Measurements from ENCODE around the gene DCDC1.
"Not testable (repeated sequence)": the region's sequence is repeated elsewhere in the genome, so short reads cannot be mapped to it uniquely, and the experiment has no call there.

Gene DCDC1

DNA sequence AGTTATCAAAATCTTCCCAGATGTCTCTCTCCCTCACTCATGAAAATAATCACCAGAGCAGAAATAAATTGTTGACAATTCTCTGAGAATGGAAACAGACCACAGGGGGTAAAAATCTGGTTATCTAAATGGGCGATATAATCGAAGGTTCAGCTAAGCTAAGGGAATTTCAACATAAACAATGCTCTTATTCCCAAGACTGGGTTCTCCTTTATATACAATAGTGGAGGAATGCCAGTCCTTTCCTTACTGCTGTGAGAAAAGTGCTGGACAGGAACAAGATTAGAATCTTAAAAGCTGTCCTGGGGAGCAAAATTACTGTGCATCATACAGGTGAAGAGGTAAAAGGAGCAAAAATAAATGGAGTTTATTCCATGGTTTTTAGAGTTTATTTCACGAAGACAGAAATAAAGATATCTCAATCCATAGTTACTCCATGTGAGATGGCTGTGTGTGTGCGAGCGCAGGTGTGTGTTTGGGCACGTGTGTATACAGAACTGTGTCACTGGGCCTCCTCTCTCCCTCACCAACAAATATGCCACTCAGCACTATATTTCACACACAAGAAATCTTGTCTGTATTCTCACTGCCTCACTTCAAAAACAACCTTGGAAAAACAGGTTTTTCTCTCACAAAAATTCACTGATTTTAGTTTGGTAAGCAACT, 385.6 kb downstream of the DCDC1 start:
- DNase-seq (ENCODE audit: low read depth in 2 of 2) = no peak
- H3K4me3 ChIP-seq (replicated peaks in 1 of 2; ENCODE audit: low read depth in 2 of 2, low read length in 2 of 2) = no peak overlapping the region
- TF ChIP-seq, protein P1, sequence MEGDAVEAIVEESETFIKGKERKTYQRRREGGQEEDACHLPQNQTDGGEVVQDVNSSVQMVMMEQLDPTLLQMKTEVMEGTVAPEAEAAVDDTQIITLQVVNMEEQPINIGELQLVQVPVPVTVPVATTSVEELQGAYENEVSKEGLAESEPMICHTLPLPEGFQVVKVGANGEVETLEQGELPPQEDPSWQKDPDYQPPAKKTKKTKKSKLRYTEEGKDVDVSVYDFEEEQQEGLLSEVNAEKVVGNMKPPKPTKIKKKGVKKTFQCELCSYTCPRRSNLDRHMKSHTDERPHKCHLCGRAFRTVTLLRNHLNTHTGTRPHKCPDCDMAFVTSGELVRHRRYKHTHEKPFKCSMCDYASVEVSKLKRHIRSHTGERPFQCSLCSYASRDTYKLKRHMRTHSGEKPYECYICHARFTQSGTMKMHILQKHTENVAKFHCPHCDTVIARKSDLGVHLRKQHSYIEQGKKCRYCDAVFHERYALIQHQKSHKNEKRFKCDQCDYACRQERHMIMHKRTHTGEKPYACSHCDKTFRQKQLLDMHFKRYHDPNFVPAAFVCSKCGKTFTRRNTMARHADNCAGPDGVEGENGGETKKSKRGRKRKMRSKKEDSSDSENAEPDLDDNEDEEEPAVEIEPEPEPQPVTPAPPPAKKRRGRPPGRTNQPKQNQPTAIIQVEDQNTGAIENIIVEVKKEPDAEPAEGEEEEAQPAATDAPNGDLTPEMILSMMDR (IDR thresholded peaks at IDR 0.05; ENCODE audit: low read depth, low read length) = no peak

DNA sequence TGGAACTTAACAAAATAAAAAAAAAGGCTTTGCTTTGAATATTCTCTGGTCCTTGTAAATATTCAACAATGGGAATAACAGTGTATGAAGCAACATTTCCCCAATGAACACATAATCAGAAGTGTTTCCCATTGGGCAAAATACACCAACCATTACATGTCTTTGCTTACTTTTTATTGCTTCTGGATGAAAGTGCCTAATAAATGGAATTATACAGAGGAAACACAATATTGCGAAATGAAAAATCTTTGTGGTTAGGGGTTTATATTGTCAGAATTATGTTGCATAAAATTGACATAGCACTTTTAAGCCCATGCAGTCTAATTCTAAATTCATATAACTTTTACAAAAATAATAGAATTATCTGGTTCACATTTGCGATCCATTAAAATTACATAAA, 386.4 kb downstream of the DCDC1 start:
- TF ChIP-seq, protein P1 (IDR thresholded peaks at IDR 0.05; ENCODE audit: low read depth, low read length) = no peak
- no peak for DNase-seq (ENCODE audit: low read depth in 2 of 2)
- H3K4me3 ChIP-seq (replicated peaks in 1 of 2; ENCODE audit: low read depth in 2 of 2, low read length in 2 of 2) = no peak overlapping the region

DNA sequence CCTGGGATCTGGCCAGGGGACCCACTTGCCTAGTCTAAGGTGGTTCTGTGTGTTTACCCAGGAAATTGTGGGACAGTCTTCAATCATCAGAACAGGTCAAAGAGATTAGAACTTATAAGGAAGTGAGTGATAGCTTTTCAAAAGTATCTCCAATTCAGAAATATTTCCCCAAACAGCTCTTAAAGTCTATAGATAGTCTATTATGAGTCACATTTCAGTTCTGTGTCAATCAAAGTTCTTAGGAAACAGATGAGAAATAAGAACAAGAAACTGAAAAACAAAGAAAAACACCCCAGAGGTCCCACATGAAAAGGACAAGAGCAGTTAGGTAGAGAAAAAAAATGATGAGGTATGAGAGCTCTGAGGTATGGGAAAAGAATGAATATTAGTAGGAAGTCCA, 402.0 kb downstream of the DCDC1 start:
- DNase-seq (ENCODE audit: low read depth in 2 of 2) = no peak
- TF ChIP-seq, protein P1 (IDR thresholded peaks at IDR 0.05; ENCODE audit: low read depth, low read length) = no peak
- no peak overlapping the region for H3K4me3 ChIP-seq (replicated peaks in 1 of 2; ENCODE audit: low read depth in 2 of 2, low read length in 2 of 2)

DNA sequence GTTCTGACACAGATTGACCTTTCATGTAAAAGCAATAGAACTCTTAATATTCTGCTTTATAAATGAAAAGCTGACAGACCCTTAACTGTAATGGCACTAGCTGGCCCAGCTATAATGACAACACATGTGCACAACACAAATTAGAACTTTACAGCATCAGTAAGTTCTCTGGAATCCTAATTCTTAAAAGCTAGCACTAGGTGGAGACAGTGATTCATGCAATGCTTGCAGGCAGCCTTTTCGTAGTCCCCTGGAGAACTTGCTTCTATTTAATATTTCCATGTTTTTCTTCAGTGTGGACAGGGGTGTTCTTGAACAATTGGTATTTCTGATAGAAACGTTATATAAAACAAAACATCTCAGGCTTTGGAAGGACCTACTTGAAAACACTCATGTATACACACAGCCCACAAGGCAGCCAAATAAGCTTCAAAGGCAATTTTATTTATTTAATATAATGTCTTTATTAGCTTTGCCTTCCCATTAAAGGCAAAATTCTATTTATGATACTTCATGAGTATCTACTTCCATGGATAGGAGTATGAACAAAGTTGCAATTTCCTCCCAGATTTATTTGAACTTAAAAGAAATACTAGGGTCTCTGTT, 409.0 kb downstream of the DCDC1 start:
- TF ChIP-seq, protein P1 (IDR thresholded peaks at IDR 0.05; ENCODE audit: low read depth, low read length) = peak; percentile 57
- peak; percentile 53 to 72 for DNase-seq (ENCODE audit: low read depth in 2 of 2)
- H3K4me3 ChIP-seq (replicated peaks in 1 of 2; ENCODE audit: low read depth in 2 of 2, low read length in 2 of 2) = no peak overlapping the region

DNA sequence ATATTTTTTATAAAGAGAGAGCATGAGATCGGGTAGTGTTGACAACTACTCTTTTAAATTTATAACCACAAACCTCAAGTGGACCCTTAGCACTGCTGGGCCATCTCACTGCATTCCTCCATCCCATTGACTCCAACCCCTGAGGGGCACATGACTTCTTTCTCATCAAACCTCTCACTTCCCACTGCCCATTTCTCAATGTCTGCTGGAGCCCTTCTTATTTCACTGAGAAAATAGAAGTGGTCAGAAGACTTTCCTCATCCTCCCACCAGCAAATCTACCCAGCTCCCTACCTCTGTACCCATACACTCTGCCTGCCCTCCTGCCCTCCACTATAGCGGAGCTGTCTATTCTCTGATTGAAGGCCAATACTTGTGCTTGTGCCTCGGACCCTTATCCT, 412.8 kb downstream of the DCDC1 start:
- no peak overlapping the region for H3K4me3 ChIP-seq (replicated peaks in 1 of 2; ENCODE audit: low read depth in 2 of 2, low read length in 2 of 2)
- DNase-seq (ENCODE audit: low read depth in 2 of 2) = no peak
- TF ChIP-seq, protein P1 (IDR thresholded peaks at IDR 0.05; ENCODE audit: low read depth, low read length) = no peak

DNA sequence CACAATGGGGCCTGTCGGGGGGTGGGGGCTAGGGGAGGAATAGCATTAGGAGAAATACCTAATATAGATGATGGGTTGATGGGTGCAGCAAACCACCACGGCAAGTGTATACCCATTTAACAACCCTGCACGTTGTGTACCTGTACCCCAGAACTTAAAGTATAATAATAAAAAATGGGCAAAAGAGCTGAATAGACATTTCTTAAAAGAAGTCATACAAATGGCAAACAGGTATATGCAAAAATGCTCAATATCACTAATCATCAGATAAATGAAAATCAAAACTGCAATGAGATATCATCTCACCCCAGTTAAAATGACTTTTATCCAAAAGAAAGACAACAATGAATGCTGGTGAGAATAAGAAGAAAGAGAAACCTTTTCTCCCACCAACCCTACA, 419.7 kb downstream of the DCDC1 start:
- TF ChIP-seq, protein P1 (IDR thresholded peaks at IDR 0.05; ENCODE audit: low read depth, low read length) = no peak
- DNase-seq (ENCODE audit: low read depth in 2 of 2) = no peak
- no peak overlapping the region for H3K4me3 ChIP-seq (replicated peaks in 1 of 2; ENCODE audit: low read depth in 2 of 2, low read length in 2 of 2)

DNA sequence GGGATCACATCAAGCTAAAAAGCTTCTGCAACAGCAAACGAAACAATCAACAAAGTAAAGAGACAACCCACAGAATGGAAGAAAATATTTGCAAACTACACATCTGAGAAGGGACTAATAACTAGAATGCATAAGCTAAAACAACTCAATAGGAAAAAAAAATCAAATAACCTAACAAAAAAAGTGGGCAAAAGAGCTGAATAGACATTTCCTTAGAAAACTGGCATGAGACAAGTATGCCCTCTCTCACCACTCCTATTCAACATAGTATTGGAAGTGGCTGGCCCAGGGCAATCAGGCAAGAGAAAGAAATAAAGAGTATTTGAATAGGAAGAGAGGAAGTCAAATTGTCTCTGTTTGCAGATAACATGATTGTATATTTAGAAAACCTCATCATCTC, 421.8 kb downstream of the DCDC1 start:
- not testable (repeated sequence) for DNase-seq (ENCODE audit: low read depth in 2 of 2); H3K4me3 ChIP-seq (replicated peaks in 1 of 2; ENCODE audit: low read depth in 2 of 2, low read length in 2 of 2)

Measured in cardiac fibroblast (primary cell).